Stimulated activated CD8-positive, alpha-beta memory T cell treated with anti-CD3 and anti-CD28 coated beads, Interleukin-15, amount 100 ng/mL, for 48 hours (primary cell): ENCODE data around the gene MRPS11.
"Not testable (repeated sequence)": the region's sequence is repeated elsewhere in the genome, so short reads cannot be mapped to it uniquely, and the experiment has no call there.

Experiments
- DNase-seq, 2 donors: peaks; one replicate each; pipeline ENCODE4 v3.0.0-alpha.2; 2020; ENCODE audit warnings: low read depth in 2 of 2

MRPS11 gene

GRCh38 chr15:88467073-88467934, at the start of gene MRPS11, which contains the start of gene MRPL46:
Gene MRPS11 (plus strand): TSS chr15:88467708. CDS start chr15:88467718, 10 bp downstream.
Gene MRPL46 (minus strand): TSS chr15:88467388. CDS start chr15:88467377, 11 bp downstream.
- peak; percentile 74 to 76 for DNase-seq

- DNase-seq, result no peak
Measured at GRCh38 chr15:88419830-88420229, 47.7 kb upstream of the MRPS11 start.

GRCh38 chr15:88423331-88423730, 44.2 kb upstream of the MRPS11 start:
- no peak for DNase-seq

GRCh38 chr15:88426304-88426703, 41.2 kb upstream of the MRPS11 start:
- no peak for DNase-seq

- no peak for DNase-seq
Measured at GRCh38 chr15:88428053-88428452, 39.5 kb upstream of the MRPS11 start.

GRCh38 chr15:88428805-88429605, 38.5 kb upstream of the MRPS11 start:
- no peak for DNase-seq

GRCh38 chr15:88430051-88430450, 37.5 kb upstream of the MRPS11 start:
- DNase-seq, result no peak

- DNase-seq, result no peak
Measured at GRCh38 chr15:88431441-88431840, 36.1 kb upstream of the MRPS11 start.

GRCh38 chr15:88433046-88433685, 34.3 kb upstream of the MRPS11 start:
- DNase-seq, result no peak

GRCh38 chr15:88434106-88434505, 33.4 kb upstream of the MRPS11 start:
- not testable (repeated sequence) for DNase-seq

GRCh38 chr15:88438181-88438580, 29.3 kb upstream of the MRPS11 start:
- DNase-seq, result no peak

- DNase-seq, result no peak
Measured at GRCh38 chr15:88440021-88440420, 27.5 kb upstream of the MRPS11 start.

- no peak for DNase-seq
Measured at GRCh38 chr15:88441076-88441730, 26.3 kb upstream of the MRPS11 start.

GRCh38 chr15:88447206-88447605, 20.3 kb upstream of the MRPS11 start:
- DNase-seq, result no peak

- DNase-seq, result no peak
Measured at GRCh38 chr15:88447741-88448140, 19.8 kb upstream of the MRPS11 start.

GRCh38 chr15:88448991-88449461, 18.5 kb upstream of the MRPS11 start:
- DNase-seq, result no peak

GRCh38 chr15:88449581-88449980, 17.9 kb upstream of the MRPS11 start:
- no peak for DNase-seq

- DNase-seq, result peak; percentile 53 to 60
Measured at GRCh38 chr15:88450125-88450798, 17.2 kb upstream of the MRPS11 start.

- DNase-seq, result no peak
Measured at GRCh38 chr15:88453651-88454050, 13.9 kb upstream of the MRPS11 start.

- no peak for DNase-seq
Measured at GRCh38 chr15:88454236-88454635, 13.3 kb upstream of the MRPS11 start.
